Measurements from ENCODE around the gene GSTM3.
"Not testable (repeated sequence)": the region's sequence is repeated elsewhere in the genome, so short reads cannot be mapped to it uniquely, and the experiment has no call there.

Gene GSTM3

GRCh38 chr1:109691759-109692158 lies 49.1 kb downstream of the GSTM3 start:
- Histone ChIP-seq H3K27ac (ENCODE audit: low read length) (no peak overlapping the region), H3K27me3 (replicated peaks; ENCODE audit: insufficient read depth, low read length) (no peaks in the 10 kb centered on the region)
- TF ChIP-seq EZH2 (optimal IDR thresholded peaks at IDR 0.05; ENCODE audit: low read depth, low read length) (no peak), EZH2phosphoT487 (IDR thresholded peaks at IDR 0.05; ENCODE audit: low read length) (no peak)
- TF ChIP-seq, protein P1, sequence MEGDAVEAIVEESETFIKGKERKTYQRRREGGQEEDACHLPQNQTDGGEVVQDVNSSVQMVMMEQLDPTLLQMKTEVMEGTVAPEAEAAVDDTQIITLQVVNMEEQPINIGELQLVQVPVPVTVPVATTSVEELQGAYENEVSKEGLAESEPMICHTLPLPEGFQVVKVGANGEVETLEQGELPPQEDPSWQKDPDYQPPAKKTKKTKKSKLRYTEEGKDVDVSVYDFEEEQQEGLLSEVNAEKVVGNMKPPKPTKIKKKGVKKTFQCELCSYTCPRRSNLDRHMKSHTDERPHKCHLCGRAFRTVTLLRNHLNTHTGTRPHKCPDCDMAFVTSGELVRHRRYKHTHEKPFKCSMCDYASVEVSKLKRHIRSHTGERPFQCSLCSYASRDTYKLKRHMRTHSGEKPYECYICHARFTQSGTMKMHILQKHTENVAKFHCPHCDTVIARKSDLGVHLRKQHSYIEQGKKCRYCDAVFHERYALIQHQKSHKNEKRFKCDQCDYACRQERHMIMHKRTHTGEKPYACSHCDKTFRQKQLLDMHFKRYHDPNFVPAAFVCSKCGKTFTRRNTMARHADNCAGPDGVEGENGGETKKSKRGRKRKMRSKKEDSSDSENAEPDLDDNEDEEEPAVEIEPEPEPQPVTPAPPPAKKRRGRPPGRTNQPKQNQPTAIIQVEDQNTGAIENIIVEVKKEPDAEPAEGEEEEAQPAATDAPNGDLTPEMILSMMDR (IDR thresholded peaks at IDR 0.05; ENCODE audit: low read length) = no peak

DNA sequence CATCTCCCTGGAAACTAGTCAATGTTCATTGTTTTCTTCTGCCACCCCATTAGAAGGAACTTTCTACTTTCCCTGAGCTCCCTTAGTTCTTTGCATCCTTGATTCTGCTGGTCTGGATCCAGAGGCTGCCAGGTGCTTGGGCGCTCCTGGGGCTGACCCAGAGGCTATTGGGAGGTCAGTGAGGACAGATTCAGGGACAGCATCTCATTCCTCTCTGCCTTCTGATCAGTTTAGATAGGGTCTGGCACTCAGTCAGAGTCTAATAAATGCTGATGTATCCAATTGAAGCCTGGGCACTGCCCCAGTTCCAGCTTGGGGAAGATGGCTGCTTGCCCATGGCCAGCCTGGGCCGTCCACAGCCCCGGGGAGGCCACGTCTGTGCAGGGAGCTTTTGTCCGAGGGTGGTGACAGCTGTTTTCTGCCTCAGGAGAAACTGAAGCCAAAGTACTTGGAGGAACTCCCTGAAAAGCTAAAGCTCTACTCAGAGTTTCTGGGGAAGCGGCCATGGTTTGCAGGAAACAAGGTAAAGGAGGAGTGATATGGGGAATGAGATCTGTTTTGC lies 50.9 kb downstream of the GSTM3 start:
- H3K4me3 ChIP-seq (ENCODE audit: low read length) = no peak overlapping the region
- no peaks in the 10 kb centered on the region for H3K4me1 ChIP-seq (ENCODE audit: low read length)
- no peak overlapping the region for H3K9ac ChIP-seq (ENCODE audit: low read length)
- H2AFZ ChIP-seq (ENCODE audit: low read length) = no peak overlapping the region
- no peaks in the 10 kb centered on the region for H3K79me2 ChIP-seq (ENCODE audit: low read length)
- no peaks in the 10 kb centered on the region for H3K9me2 ChIP-seq (replicated peaks; ENCODE audit: insufficient read depth, low read length)
- no peak overlapping the region for H3K27ac ChIP-seq (ENCODE audit: low read length)
- H4K20me1 ChIP-seq (ENCODE audit: insufficient read depth, low read length) = no peaks in the 10 kb centered on the region
- H3K36me3 ChIP-seq (replicated peaks; ENCODE audit: insufficient read depth, low read length) = no peaks in the 10 kb centered on the region
- DNase-seq = no peak
- H3F3A ChIP-seq (ENCODE audit: insufficient read depth, low read length) = no peaks in the 10 kb centered on the region
- H3K9me3 ChIP-seq (replicated peaks; ENCODE audit: insufficient read depth, low read length) = no peaks in the 10 kb centered on the region
- H3K4me2 ChIP-seq (ENCODE audit: low read depth, low read length) = no peak overlapping the region
- no peaks in the 10 kb centered on the region for H3K27me3 ChIP-seq (replicated peaks; ENCODE audit: insufficient read depth, low read length)
- TF ChIP-seq EZH2 (optimal IDR thresholded peaks at IDR 0.05; ENCODE audit: low read depth, low read length) (no peak), EZH2phosphoT487 (IDR thresholded peaks at IDR 0.05; ENCODE audit: low read length) (no peak)
- TF ChIP-seq, protein P1 (IDR thresholded peaks at IDR 0.05; ENCODE audit: low read length) = no peak

More at GRCh38 chr1:109691759-109692158, 49.1 kb downstream of the GSTM3 start:
- no peak overlapping the region for H3K9ac ChIP-seq (ENCODE audit: low read length)
- no peaks in the 10 kb centered on the region for H3K9me3 ChIP-seq (replicated peaks; ENCODE audit: insufficient read depth, low read length)
- no peak for DNase-seq
- no peak overlapping the region for H2AFZ ChIP-seq (ENCODE audit: low read length)
- no peaks in the 10 kb centered on the region for H3K79me2 ChIP-seq (ENCODE audit: low read length)
- H3K9me2 ChIP-seq (replicated peaks; ENCODE audit: insufficient read depth, low read length) = no peaks in the 10 kb centered on the region
- H3K4me2 ChIP-seq (ENCODE audit: low read depth, low read length) = no peak overlapping the region
- H3K4me1 ChIP-seq (ENCODE audit: low read length) = no peaks in the 10 kb centered on the region
- no peaks in the 10 kb centered on the region for H4K20me1 ChIP-seq (ENCODE audit: insufficient read depth, low read length)
- H3F3A ChIP-seq (ENCODE audit: insufficient read depth, low read length) = no peaks in the 10 kb centered on the region
- no peaks in the 10 kb centered on the region for H3K36me3 ChIP-seq (replicated peaks; ENCODE audit: insufficient read depth, low read length)
- no peak overlapping the region for H3K4me3 ChIP-seq (ENCODE audit: low read length)

DNA sequence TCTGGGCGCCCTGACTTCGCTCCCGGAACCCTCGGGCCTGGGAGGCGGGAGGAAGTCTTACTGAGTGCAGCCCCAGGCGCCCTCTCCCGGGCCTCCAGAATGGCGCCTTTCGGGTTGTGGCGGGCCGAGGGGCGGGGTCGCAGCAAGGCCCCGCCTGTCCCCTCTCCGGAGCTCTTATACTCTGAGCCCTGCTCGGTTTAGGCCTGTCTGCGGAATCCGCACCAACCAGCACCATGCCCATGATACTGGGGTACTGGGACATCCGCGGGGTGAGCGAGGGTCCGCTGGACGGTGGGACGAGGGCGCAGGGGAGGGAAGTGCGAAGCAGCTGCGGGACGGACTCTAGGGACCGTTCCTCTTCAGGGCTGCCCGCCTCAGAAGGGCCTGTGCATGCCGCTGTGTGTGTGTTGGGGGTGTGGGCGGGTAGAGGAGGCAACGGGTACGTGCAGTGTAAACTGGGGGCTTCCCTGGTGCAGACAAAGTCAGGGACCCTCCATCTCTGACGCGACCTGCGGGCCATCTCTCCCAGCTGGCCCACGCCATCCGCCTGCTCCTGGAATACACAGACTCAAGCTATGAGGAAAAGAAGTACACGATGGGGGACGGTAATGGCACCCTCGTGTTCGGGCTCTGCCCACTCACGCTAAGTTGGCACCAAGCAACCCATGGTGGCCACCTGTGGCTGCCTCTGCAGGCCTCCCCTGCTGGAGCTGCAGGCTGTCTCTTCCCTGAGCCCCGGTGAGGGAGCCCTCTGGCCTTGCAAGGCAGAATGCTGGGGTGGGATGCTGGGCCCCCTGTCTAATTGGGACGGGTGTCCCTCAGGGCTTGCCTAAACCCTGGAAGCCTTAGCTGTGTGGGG lies 53.0 kb downstream of the GSTM3 start, which contains the start of gene GSTM1:
Gene GSTM1, plus strand, starts transcription at position 177 of the 859 bp plus-strand sequence. Its CDS starts 57 bp downstream, at position 234.
- H3K9ac ChIP-seq (ENCODE audit: low read length) = no peak within 1 kb of the TSS
- H3K4me1 ChIP-seq (ENCODE audit: low read length) = no peaks in the 10 kb centered on the region
- H3K9me2 ChIP-seq (replicated peaks; ENCODE audit: insufficient read depth, low read length) = no peaks in the 10 kb centered on the region
- no peaks in the 10 kb centered on the region for H3K27me3 ChIP-seq (replicated peaks; ENCODE audit: insufficient read depth, low read length)
- no peak within 1 kb of the TSS for H3K4me3 ChIP-seq (ENCODE audit: low read length)
- no peak within 1 kb of the TSS for H3K27ac ChIP-seq (ENCODE audit: low read length)
- H3K4me2 ChIP-seq (ENCODE audit: low read depth, low read length) = no peak within 1 kb of the TSS
- no peaks in the 10 kb centered on the region for H3K36me3 ChIP-seq (replicated peaks; ENCODE audit: insufficient read depth, low read length)
- no peaks in the 10 kb centered on the region for H4K20me1 ChIP-seq (ENCODE audit: insufficient read depth, low read length)
- no peak within 1 kb of the TSS for H2AFZ ChIP-seq (ENCODE audit: low read length)
- no peaks in the 10 kb centered on the region for H3K79me2 ChIP-seq (ENCODE audit: low read length)
- TF ChIP-seq, protein P1 (IDR thresholded peaks at IDR 0.05; ENCODE audit: low read length) = no peak
- TF ChIP-seq EZH2 (optimal IDR thresholded peaks at IDR 0.05; ENCODE audit: low read depth, low read length) = no peak
- TF ChIP-seq EZH2phosphoT487 (IDR thresholded peaks at IDR 0.05; ENCODE audit: low read length) = no peak
- no peaks in the 10 kb centered on the region for H3K9me3 ChIP-seq (replicated peaks; ENCODE audit: insufficient read depth, low read length)
- no peak for DNase-seq
- no peaks in the 10 kb centered on the region for H3F3A ChIP-seq (ENCODE audit: insufficient read depth, low read length)

GRCh38 chr1:109687109-109687508 lies 53.7 kb downstream of the GSTM3 start:
- H3K27ac ChIP-seq (ENCODE audit: low read length); H2AFZ ChIP-seq (ENCODE audit: low read length); H3K9me3 ChIP-seq (replicated peaks; ENCODE audit: insufficient read depth, low read length); H4K20me1 ChIP-seq (ENCODE audit: insufficient read depth, low read length); H3K4me1 ChIP-seq (ENCODE audit: low read length); H3K9ac ChIP-seq (ENCODE audit: low read length); H3F3A ChIP-seq (ENCODE audit: insufficient read depth, low read length); DNase-seq; H3K4me3 ChIP-seq (ENCODE audit: low read length); H3K4me2 ChIP-seq (ENCODE audit: low read depth, low read length); H3K36me3 ChIP-seq (replicated peaks; ENCODE audit: insufficient read depth, low read length); H3K27me3 ChIP-seq (replicated peaks; ENCODE audit: insufficient read depth, low read length); H3K79me2 ChIP-seq (ENCODE audit: low read length); H3K9me2 ChIP-seq (replicated peaks; ENCODE audit: insufficient read depth, low read length): not testable (repeated sequence)

DNA sequence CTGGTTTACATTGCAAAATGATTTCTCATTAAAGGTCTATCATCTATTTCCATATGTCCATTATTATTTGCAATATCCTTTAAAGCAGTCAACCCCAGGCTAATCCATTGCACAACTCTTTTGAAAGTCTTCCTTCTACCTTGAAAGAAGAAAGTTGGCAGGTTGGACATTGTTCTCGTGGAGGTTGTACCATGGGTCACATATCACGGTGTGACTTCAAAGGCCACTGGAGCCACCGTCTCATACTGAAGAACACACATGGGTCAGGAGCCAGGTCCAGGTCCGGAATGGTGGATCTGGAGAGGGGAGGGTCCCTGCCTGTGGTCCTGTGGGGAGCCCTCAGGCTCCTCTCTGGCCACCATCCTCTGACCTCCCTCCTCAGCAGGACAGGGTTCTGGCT lies 54.9 kb downstream of the GSTM3 start:
- H4K20me1 ChIP-seq (ENCODE audit: insufficient read depth, low read length); H3K4me3 ChIP-seq (ENCODE audit: low read length); H3K4me1 ChIP-seq (ENCODE audit: low read length); H3K27me3 ChIP-seq (replicated peaks; ENCODE audit: insufficient read depth, low read length); H3K36me3 ChIP-seq (replicated peaks; ENCODE audit: insufficient read depth, low read length); H3K9me3 ChIP-seq (replicated peaks; ENCODE audit: insufficient read depth, low read length); DNase-seq; H2AFZ ChIP-seq (ENCODE audit: low read length); H3K4me2 ChIP-seq (ENCODE audit: low read depth, low read length); H3K9me2 ChIP-seq (replicated peaks; ENCODE audit: insufficient read depth, low read length); H3K9ac ChIP-seq (ENCODE audit: low read length); H3K79me2 ChIP-seq (ENCODE audit: low read length); H3K27ac ChIP-seq (ENCODE audit: low read length); H3F3A ChIP-seq (ENCODE audit: insufficient read depth, low read length): not testable (repeated sequence)

Measured in MM.1S (cell line).